GM18861 (cell line): ENCODE results near the gene SYPL2.
"Not testable (repeated sequence)": the region's sequence is repeated elsewhere in the genome, so short reads cannot be mapped to it uniquely, and the experiment has no call there.

Experiments used
- ATAC-seq: cut with Tn5 transposase; IDR thresholded peaks from one replicate; pipeline ENCODE4 v1.9.1; 2021; ENCODE audit not compliant: unreplicated experiment

The SYPL2 gene

DNA sequence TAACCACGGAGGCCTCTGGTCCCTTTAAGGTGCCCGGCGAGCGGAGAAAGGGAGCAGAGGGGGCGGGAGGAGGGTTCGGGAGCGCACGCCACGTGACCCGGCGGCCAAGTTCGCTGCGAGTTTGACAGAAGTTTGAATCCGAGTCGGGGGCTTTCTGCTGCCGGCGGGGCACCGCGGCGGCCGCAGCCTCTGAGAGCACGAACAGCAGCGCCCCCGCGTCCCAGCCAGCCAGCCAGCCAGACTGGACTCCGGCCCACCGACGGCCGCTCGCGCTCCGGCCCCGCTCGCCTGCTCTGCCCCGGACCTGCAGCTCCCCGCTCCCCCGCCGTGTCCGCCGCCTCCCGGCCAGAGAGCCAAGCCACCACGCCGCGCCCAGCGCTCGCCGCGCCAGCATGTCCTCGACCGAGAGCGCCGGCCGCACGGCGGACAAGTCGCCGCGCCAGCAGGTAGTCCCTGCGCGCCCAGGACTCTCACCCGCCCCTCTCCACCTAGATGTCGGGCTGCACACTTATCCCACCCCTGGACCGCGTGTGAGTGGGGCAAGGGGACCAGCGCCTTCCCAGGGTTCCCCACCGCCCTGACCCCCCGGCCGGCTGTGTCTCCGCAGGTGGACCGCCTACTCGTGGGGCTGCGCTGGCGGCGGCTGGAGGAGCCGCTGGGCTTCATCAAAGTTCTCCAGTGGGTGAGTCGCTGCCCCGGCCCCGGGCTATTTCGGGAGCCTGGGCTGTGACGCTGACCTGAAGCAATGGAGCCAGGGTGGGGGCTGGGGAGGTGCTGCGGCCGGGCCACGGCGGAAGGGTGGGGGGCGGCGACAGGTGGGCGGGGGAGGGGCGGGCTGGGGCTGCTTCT, at the start of gene SYPL2:
Gene SYPL2 (plus strand): TSS at position 95 of the 849 bp plus-strand sequence. CDS start 298 bp downstream, at position 393.
- ATAC-seq = no peak

DNA sequence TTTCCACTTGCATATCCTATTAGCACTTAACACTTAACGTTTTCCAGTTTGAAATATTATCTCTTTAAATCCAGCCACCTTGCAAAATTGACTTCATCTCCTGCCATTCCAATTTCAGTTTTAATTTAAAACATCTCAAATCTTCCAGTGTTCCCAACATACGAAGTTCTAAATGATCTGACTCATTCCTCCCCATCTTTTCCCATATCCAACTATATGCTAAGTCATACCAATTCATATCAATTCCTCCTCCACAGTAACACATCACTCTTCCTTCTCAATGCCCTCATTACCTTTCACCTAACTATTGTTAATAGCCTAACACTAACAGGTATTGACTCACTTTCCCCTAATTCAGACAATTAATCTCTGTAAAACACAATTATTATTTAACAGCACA, 42.8 kb upstream of the SYPL2 start:
- no peak for ATAC-seq

DNA sequence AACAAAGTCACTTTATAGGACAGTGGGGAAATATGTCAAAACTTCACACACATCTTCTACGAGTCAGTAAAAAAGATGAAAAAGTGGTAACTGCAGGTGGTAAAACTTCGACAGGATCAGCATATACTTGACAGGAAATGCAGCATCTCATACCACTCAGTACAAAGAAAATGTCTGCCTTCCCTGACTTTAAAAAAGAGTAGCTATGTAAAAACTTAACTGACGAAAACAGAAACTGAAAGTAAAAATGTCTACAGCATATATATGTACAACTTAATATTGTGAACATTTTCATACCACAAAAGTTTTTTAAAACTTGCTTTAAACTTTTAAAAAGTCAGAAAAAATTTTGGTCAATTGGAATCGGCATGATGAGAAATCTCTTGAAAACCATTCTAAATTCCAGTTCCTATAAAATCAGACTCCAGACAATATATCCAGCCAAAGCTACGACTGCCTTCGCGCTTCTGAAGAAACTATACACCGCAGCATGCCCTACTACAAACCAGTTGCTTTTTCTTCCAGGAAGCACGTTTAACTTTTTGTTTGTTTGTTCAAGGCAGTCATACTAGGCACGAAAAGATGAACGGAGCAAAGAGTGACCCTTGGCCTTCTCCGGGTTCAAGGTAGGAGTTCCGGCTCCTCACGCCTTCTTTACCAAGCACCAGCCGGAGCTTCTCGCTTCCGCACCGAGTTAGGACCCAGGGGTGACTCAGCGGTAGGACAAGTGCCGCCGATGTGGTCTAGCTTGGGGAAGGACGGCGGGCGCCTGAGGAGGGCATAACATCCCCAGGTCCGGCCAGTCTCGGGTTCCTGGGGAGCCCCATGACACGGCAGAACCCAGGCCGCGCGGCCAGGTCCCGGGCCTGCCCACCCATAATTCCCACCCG, 40.7 kb upstream of the SYPL2 start:
- ATAC-seq = peak; percentile 34

DNA sequence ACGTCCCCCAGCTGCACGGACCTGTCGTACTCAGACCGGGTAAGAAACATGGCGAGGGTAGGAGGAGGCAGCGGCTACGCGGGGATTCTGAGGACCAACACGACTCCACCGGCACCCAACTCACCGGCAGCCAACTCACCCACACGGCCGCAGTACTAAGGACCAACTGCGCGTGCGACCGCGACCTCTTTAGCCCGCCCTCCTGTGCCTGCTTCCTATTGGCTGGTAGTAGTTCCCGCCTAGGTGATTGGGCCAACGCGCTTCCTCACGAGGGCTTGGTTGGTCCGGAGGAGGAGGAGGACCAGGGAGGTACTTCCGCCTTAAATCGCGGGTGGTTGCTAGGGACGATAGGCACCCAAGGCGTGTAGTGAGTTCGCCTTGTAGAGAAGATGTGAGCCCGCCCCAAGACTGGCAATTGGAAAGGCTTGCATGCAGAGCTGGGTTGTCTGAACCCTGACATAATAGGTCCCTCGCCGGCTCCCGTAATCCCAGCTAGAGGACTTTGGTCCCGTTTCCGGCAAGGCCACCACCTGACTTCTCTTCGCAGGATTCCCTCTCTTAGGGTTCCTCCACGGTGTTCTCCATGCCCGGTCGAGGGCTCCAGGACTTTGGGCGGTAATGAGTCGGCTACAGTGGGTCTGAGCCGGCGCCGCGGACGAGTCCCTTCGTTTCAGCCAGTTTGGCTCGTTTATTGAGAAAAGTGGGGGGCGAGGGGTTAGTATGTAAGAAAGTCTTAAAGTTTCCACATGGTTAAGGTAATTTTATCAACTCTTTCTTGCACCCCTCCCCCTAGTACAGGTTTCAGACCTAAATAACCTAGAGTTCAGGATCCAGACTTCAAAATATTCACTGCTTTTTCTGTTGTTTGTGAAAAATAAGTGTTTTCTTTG, 39.8 kb upstream of the SYPL2 start, which contains the start of gene PSMA5:
Gene PSMA5 (minus strand): TSS at position 168 of the 890 bp plus-strand sequence. CDS start 118 bp downstream, at position 50.
- peak; percentile 86 for ATAC-seq

DNA sequence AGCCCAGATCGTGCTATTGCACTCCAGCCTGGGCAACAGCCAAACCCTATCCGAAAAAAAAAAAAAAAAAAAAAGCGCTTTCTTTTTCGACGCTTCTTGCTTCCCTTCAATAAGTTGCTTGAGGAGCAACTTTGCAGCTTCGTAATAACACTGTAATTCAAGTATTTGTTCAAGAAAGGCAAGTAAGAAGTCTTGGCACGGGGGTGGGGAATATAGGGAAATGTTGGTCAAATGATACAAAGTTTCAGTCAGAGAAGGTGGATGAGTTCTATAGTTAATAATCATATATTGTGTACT, 39.2 kb upstream of the SYPL2 start:
- ATAC-seq = no peak

DNA sequence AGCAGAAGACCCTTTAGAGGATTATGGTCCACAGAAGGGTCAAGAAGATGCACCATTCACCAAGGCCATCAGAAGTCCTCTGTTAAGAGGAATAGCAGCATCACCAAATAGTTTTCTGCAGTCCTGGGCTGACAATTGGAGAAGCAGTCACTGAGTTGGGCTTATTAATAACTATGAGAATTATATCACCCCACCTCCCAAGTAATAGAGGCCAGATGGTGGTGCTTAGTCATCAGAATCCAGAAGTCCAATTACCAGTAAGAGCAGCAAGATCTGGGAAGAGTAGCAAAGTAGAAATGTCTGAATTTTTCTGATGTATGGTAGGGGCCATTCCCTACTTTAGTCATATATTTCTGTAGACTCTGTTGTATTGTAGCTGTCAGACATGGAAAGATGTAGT, 34.0 kb upstream of the SYPL2 start:
- no peak for ATAC-seq

DNA sequence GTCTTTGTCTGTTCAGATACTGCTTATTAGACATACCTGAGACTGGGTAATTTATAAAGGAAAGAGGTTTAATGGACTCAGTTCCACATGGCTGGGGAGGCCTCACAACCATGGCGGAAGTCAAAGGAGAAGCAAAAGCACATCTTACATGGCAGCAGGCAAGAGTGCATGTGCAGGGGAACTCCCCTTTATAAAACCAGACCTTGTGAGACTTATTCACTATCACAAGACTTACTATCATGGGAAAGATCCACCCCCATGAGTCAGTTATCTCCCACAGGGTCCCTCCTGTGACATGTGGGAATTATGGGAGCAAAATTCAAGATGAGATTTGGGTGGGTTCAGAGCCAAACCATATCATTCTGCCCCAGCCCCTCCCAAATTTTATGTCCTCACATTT, 33.0 kb upstream of the SYPL2 start:
- ATAC-seq = no peak

DNA sequence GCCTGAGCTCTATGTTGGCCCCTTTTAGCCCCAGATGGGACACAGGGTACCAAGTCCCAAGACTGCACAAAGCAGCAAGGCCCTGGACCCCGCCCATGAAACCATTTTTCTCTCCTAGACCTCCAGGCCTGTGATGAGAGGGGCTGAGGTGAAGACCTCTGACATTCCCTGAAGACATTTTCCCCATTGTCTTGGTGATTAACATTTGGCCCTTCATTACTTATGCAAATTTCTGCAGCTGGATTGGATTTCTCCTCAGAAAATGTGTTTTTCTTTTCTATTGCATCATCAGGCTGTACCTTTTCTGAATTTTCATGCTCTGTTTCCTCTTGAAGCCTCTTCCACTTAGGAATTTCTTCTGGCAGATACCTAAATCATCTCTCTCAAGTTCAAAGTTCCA, 31.9 kb upstream of the SYPL2 start:
- no peak for ATAC-seq

DNA sequence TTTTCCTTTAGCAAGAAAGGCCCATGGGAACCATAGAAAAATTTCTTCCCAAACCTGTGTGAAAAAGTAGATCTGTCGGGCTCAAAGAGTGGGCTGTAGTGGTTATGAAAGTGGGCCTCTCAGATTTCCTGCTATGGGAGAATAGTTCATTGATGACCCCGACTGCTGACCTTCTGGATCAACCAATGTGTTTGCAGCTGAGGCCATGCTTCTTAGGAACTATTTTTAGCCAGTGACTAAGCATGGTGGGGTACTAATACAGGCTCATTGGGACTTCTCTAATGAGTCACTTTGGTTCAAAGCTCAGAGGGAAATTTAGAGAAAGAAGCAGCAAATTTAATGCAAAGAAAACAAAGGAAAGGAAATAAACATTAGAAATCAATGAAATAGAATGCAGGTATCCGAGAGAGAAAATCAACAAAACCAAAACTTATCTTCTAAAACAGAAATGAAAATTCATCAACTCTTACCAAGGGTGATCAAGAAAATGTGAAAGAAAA, 27.5 kb upstream of the SYPL2 start:
- ATAC-seq = no peak

DNA sequence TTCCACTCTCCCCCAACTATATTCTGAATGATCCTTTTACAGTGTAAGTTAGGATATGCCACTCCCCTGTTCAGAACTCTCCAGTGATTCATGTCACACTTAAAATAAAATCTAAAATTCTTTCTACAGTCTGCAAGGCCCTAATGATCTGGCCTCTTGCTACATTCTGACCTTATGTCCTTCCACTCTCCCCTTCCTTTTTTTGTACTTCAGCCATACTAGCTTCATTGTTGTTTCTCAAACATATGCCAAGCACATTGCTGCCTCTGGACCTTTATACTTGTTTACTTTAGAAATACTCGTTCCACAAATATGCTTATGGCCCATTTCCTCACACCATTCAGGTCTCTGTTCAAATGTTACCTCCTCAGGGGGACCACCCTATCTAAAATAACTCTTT, 25.3 kb upstream of the SYPL2 start:
- ATAC-seq = no peak

DNA sequence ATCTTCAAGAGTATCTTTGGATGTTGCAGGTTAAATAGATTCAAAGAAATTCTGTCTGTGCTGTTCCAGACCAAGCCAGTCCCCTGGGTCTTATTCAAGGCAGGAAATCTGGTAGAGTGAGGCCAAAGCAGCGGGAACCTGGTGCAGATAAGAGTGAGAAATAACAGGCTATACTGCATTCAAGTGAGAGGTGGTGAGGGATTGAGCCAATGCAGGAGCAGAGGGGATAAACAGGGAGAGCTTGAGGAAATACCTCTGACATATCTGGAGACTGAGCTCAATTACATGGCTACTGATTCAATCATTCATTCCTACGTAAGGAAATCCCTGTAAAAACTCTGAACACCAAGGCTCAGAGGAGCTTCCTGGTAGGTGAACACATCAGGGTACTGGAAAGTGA, 22.9 kb upstream of the SYPL2 start:
- ATAC-seq = no peak

DNA sequence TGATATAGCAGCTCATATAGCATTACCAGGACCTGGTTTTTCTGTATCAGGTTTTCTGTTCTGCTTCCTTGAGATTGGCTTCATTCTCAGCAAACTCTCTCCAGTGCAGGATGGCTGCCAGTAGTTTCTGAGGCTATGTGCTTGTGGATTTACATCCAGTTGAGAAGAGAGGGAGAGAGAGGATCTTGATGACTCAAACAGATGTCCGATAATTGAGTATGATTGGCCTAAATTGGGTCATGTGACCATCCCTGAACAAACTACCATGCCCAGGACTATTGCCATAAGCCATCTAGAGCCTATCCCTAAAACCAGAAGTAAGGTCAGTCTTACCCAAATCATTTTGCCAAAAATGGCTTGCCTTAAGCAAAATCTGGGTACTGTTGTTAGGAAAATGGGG, 22.0 kb upstream of the SYPL2 start:
- no peak for ATAC-seq

DNA sequence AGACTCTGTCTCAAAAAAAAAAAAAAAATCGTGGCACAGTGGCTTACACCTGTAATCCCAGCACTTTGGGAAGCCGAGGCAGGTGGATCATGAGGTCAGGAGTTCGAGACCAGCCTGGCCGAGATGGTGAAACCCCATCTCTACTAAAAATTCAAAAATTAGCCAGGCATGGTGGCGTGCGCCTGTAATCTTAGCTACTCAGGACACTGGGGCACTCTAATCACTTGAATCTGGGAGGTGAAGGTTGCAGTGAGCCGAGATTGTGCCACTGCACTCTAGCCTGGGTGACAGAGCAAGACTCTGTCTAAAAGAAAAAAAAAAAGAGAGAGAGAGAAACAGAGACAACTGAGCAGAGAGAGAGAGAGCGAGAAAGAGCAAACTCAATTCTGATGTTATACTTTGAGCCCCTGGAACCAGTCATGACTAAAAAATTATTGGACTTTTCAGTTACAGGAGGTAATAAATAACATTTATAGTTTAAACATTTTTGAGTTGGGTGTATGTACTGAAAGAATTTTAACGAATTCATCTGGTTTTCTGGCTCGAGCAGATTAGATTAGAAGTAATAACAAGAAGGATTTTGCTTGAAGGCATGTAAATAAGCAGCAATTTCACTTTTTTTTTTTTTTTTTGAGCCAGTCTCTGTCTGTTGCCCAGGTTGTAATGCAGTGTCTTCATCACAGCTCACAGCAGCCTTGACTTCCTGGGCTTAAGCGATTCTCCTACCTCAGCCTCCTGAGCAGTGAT, 20.2 kb upstream of the SYPL2 start:
- not testable (repeated sequence) for ATAC-seq

DNA sequence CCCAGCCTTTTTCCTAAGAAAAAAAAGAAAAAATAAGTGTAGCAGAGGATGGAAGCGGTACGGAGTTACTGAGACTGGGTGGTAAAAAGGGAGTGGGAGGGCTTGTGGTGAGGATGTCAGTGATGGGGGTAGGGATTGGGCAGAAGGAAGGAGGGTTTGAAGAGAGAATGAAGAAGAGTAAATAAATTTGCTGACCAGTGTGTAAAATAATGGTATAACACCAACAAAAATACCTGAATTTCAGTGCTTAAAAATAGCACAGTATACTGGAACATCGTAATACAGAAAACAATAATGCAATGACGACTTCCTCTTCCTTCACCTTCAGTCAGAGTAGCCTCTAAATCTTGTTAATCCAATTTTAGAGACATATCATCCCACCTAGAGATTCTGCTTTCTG, 18.8 kb upstream of the SYPL2 start:
- ATAC-seq = no peak

DNA sequence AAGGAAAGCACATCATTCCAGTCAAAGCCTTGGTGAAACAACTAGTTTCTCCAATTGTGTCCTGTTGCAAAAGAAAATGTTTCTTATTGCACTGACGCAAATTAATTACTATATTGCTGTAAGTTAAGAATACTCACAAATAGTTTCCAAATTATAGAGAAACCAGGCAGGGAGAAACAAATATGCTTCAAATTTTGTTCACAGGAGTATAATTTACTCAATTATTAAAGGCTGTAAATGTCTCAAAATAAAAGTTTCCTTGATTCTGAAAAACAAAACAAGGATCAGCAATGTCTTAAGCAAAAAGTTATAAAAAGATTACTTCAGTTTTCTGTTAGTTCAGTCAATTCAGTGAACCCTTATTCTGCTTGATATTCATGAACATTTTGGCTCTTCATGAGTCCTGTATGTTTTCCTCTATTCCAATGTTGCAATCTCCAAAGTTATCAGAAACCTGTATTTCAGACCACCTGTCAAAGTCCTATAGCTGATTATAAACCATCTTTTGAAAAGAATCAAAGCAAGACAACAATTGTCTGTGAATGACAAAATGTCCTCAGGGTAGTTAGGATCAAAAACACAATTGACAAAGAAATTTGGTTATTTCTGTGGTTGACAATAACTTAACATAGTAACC, 11.7 kb upstream of the SYPL2 start:
- no peak for ATAC-seq

DNA sequence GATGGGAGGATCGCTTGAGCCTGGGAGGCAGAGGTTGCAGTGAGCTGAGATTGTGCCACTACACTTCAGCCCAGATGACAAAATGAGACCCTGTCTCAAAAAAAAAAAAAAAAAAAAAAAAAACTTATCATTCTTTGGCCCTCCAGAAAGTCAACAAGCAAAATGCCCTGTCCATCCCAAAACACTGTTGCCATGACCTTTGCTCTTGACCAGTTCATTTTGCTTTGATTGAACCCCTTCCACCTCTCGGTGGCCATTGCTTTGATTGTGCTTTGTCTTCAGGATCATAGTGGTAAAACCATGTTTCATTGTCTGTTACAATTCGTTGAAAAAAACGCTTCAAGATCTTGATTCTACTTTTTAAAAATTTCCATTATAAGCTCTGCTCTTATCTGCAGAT, 8.5 kb upstream of the SYPL2 start:
- ATAC-seq = no peak

DNA sequence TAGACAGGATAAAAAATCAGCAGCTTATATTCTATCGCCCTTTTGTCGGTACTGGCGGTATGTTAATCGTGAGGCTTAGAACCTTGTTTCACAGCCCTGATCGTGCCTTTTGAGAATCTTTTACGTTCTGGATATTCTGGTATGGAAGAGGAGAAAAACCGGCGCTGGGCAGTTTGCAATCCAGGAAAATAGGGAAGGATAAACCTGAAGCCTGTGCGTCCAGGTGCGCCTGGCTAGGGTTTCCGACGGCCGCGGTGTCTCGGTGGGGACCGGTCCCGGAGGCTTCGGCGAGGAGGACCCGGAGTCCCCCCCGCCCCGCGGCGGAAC, 258 bp upstream of the SYPL2 start:
- ATAC-seq = no peak

DNA sequence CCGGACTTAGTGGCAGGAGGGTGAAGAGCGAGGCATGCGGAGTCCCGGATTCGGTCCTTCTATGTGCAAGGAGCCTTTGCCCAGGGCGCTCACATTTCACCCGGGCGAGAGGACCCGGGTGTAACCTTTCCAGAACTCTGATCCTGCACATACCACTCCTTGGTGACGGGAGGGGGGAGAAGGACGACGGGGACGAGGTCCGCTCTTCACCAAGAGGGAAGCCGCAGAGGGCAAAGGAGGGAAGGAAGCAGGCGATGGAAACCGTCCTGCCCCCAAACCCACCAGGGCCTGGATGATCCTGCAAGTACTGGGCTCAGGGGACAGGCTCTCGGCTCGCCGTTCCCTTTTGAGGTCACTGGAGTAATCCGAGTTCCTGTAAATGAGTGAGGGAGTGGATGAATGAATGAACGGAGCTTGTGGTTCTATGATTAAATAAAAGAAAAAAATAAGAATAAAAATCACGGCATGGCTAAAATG, 993 bp downstream of the SYPL2 start:
- no peak for ATAC-seq

DNA sequence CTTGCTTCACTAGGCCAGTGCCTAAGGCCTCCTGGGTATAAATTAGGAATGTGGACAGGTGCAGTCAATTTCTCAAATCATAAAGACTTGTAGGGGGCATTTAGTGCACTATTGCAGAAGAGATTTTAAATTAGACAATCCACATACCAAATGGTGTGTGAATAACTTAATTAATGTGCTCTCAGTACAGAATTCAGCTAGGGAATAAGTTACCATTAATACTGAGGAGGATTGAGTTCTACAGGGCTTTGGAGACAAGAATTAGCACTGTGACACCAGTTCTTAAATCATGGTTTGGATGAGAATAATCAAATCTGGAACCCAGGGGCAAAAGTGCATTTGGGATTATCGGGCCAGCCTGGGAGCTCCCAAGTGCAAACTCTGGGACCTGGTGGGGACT, 1.7 kb downstream of the SYPL2 start:
- no peak for ATAC-seq

DNA sequence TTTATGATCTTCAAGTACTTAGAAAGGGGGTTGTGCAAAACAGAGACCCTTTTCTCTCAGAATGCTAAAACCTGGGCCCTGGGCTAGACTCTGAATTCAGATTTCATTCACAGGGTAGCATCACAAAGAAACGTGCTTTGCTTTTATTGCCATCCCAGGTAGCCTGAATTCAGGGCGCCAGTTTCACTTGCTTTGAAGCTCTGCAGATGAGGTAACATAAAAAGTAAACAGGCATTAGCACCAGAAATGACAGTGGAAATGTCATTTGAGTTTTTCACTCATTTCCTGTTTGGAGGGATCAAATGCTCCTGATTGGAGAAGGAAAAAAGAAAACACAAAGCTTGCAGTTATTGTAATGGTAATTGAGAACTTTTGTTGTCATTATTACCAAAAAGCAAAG, 2.6 kb downstream of the SYPL2 start:
- ATAC-seq = no peak
